GM23248 (cell line): ENCODE results near the gene LRRIQ1. TPM values are rescaled to one million over a fixed set of nuclear protein-coding genes. Genes with fewer than 3 reads are reported as not detected.
A peak's percentile ranks its signal among the peaks of the same experiment; 100 is the strongest.

Experiments
- DNase-seq: peaks from one replicate; pipeline ENCODE4 v3.0.0-alpha.2; 2015
- H2AFZ ChIP-seq: fragments of 200-600 bp; sonication (generic); 2 replicates; pipeline ENCODE4 v1.6.1; 2016; ENCODE audit warnings: antibody characterized with exemption
- H3F3A ChIP-seq: fragments of 200-600 bp; sonication (generic); 2 replicates; pipeline ENCODE4 v1.6.1; 2016; ENCODE audit warnings: mild to moderate bottlenecking, antibody characterized with exemption, mixed run types; ENCODE audit not compliant: insufficient read depth
- H3K27ac ChIP-seq: fragments of 200-600 bp; sonication (generic); 2 replicates; pipeline ENCODE4 v1.5.1; 2016; ENCODE audit warnings: mild to moderate bottlenecking
- H3K27me3 ChIP-seq: fragments of 200-600 bp; sonication (generic); replicated peaks from 2 replicates; pipeline ENCODE4 v1.6.1; 2016; ENCODE audit warnings: mild to moderate bottlenecking; ENCODE audit not compliant: insufficient read depth
- H3K36me3 ChIP-seq: fragments of 200-600 bp; sonication (generic); 2 replicates; pipeline ENCODE4 v1.6.1; 2016; ENCODE audit warnings: low read depth, mild to moderate bottlenecking
- H3K4me1 ChIP-seq: fragments of 200-600 bp; sonication (generic); 2 replicates; pipeline ENCODE4 v1.6.1; 2016; ENCODE audit warnings: mild to moderate bottlenecking; ENCODE audit not compliant: insufficient read depth
- H3K4me2 ChIP-seq: fragments of 200-600 bp; sonication (generic); one replicate; pipeline ENCODE4 v1.6.1; 2016; ENCODE audit warnings: mild to moderate bottlenecking; ENCODE audit not compliant: unreplicated experiment
- H3K4me3 ChIP-seq: fragments of 200-600 bp; sonication (generic); 2 replicates; pipeline ENCODE4 v1.5.1; 2016; ENCODE audit warnings: mild to moderate bottlenecking
- H3K79me2 ChIP-seq: fragments of 200-600 bp; sonication (generic); 2 replicates; pipeline ENCODE4 v1.6.1; 2016; ENCODE audit warnings: mild to moderate bottlenecking; ENCODE audit not compliant: insufficient read depth
- H3K9ac ChIP-seq: fragments of 200-600 bp; sonication (generic); 2 replicates; pipeline ENCODE4 v1.6.1; 2016; ENCODE audit warnings: mild to moderate bottlenecking
- H3K9me2 ChIP-seq: fragments of 200-600 bp; sonication (generic); 2 replicates; pipeline ENCODE4 v1.6.1; 2016; ENCODE audit warnings: mixed run types, mild to moderate bottlenecking, moderate library complexity; ENCODE audit not compliant: insufficient read depth
- H3K9me3 ChIP-seq: fragments of 200-600 bp; sonication (generic); one replicate; pipeline ENCODE4 v1.6.1; 2017; ENCODE audit warnings: low read depth
- H4K20me1 ChIP-seq: fragments of 200-600 bp; sonication (generic); 2 replicates; pipeline ENCODE4 v1.6.0; 2016; ENCODE audit not compliant: insufficient read depth
- EZH2 ChIP-seq: fragments of 200-600 bp; sonication (generic); IDR thresholded peaks from 2 replicates; pipeline ENCODE4 v1.6.1; 2018; ENCODE audit warnings: antibody characterized with exemption, mild to moderate bottlenecking; ENCODE audit not compliant: insufficient read depth, poor library complexity, severe bottlenecking
- EZH2phosphoT487 ChIP-seq: fragments of 200-600 bp; sonication (generic); IDR thresholded peaks from 2 replicates; pipeline ENCODE4 v1.6.1; 2018; ENCODE audit warnings: antibody characterized with exemption, moderate library complexity, mild to moderate bottlenecking, low read depth; ENCODE audit not compliant: insufficient read depth
- WGBS, 2 experiments: methylation state at CpG; one replicate each; pipeline ENCODE4 v1.1.6; 2015 to 2017; ENCODE audit warnings: low lambda C conversion rate in 2 of 2, low coverage in 1 of 2; ENCODE audit errors: missing lambda C conversion rate in 2 of 2; 5-methylcytosine and 5-hydroxymethylcytosine counted together
- in situ Hi-C: fragments of 300-500 bp; cut with MboI; formaldehyde crosslinking; loops from 2 replicates; pipeline ENCODE4 v1.15.0; 2020
- polyA plus RNA-seq: library from polyadenylated mRNA; unstranded; fragments of >200 nt; fragmentation: Nextera tagmentation; extraction: Ambion mirVana; gene quantifications from 2 replicates; pipeline ENCODE4 v1.2.1, GENCODE V29; 2016
- total RNA-seq: library from RNA; depleted of rRNA; stranded (reverse); fragments of >200 nt; shearing (Covaris generic); gene quantifications from 2 replicates; pipeline ENCODE4 v1.2.3, GENCODE V29; 2014

The LRRIQ1 gene
- total and polyA plus RNA-seq, 2 experiments from 2014 or later, result 0.11 to 0.88 TPM

- H3K79me2 ChIP-seq, result no peaks in the 10 kb centered on the region
- no peak overlapping the region for H3K9ac ChIP-seq
- 4% methylated on average over 4 of the region's 4 CpGs for WGBS, 2 experiments
- TF ChIP-seq EZH2phosphoT487 (no peak), EZH2 (no peak)
- no peaks in the 10 kb centered on the region for H3K9me3 ChIP-seq
- H3K27ac ChIP-seq, result no peak overlapping the region
- H3K4me2 ChIP-seq, result no peak overlapping the region
- no peak overlapping the region for H2AFZ ChIP-seq
- no peak overlapping the region for H3K4me3 ChIP-seq
- peak; percentile 55 for DNase-seq
- no peaks in the 10 kb centered on the region for H3F3A ChIP-seq
- no peaks in the 10 kb centered on the region for H3K9me2 ChIP-seq
- no peaks in the 10 kb centered on the region for H3K36me3 ChIP-seq
- H4K20me1 ChIP-seq, result no peaks in the 10 kb centered on the region
- no peaks in the 10 kb centered on the region for H3K4me1 ChIP-seq
- no peaks in the 10 kb centered on the region for H3K27me3 ChIP-seq
- in situ Hi-C loops, result no loop called here
Observed at GRCh38 chr12:85253853-85254252, 217.7 kb downstream of the LRRIQ1 start.

- DNase-seq, result no peak
- Histone ChIP-seq H3K4me1 (no peaks in the 10 kb centered on the region), H3K4me2 (no peak overlapping the region), H3K9me2 (no peaks in the 10 kb centered on the region), H3K36me3 (no peaks in the 10 kb centered on the region), H4K20me1 (no peaks in the 10 kb centered on the region), H3K27ac (no peak overlapping the region), H3K4me3 (no peak overlapping the region), H3K27me3 (no peaks in the 10 kb centered on the region), H3K79me2 (no peaks in the 10 kb centered on the region), H3K9me3 (no peaks in the 10 kb centered on the region), H2AFZ (no peak overlapping the region), H3K9ac (no peak overlapping the region), H3F3A (no peaks in the 10 kb centered on the region)
- in situ Hi-C loops, result no loop called here
- TF ChIP-seq EZH2phosphoT487 (no peak), EZH2 (no peak)
- WGBS, 2 experiments, result 92 to 96% methylated on average over 1 of the region's 1 CpG
Observed at GRCh38 chr12:85257671-85258070, 221.5 kb downstream of the LRRIQ1 start.

- 59 to 67% methylated on average over 2 of the region's 2 CpGs for WGBS, 2 experiments
- no peaks in the 10 kb centered on the region for H3K36me3 ChIP-seq
- DNase-seq, result no peak
- no peaks in the 10 kb centered on the region for H3K79me2 ChIP-seq
- H3K4me3 ChIP-seq, result no peak overlapping the region
- no peak overlapping the region for H3K9ac ChIP-seq
- H3F3A ChIP-seq, result no peaks in the 10 kb centered on the region
- no peak for TF ChIP-seq EZH2phosphoT487
- no peak overlapping the region for H3K27ac ChIP-seq
- H2AFZ ChIP-seq, result no peak overlapping the region
- no peak overlapping the region for H3K4me2 ChIP-seq
- H3K9me2 ChIP-seq, result no peaks in the 10 kb centered on the region
- no peaks in the 10 kb centered on the region for H3K9me3 ChIP-seq
- in situ Hi-C loops, result no loop called here
- H4K20me1 ChIP-seq, result no peaks in the 10 kb centered on the region
- no peaks in the 10 kb centered on the region for H3K4me1 ChIP-seq
- no peaks in the 10 kb centered on the region for H3K27me3 ChIP-seq
Observed at GRCh38 chr12:85260447-85260846, 224.3 kb downstream of the LRRIQ1 start.

GRCh38 chr12:85260896-85261295 is 224.7 kb downstream of the LRRIQ1 start:
- no peaks in the 10 kb centered on the region for H3K36me3 ChIP-seq
- WGBS, 2 experiments, result 43 to 51% methylated on average over 3 of the region's 3 CpGs
- no peaks in the 10 kb centered on the region for H3K27me3 ChIP-seq
- H3K79me2 ChIP-seq, result no peaks in the 10 kb centered on the region
- no peaks in the 10 kb centered on the region for H3K4me1 ChIP-seq
- H3K9me3 ChIP-seq, result no peaks in the 10 kb centered on the region
- TF ChIP-seq EZH2 (no peak), EZH2phosphoT487 (no peak)
- peak; percentile 6 for DNase-seq
- no peak overlapping the region for H3K4me3 ChIP-seq
- no peaks in the 10 kb centered on the region for H3F3A ChIP-seq
- no peak overlapping the region for H3K9ac ChIP-seq
- no peaks in the 10 kb centered on the region for H3K9me2 ChIP-seq
- H2AFZ ChIP-seq, result no peak overlapping the region
- no peak overlapping the region for H3K27ac ChIP-seq
- no peaks in the 10 kb centered on the region for H4K20me1 ChIP-seq
- H3K4me2 ChIP-seq, result no peak overlapping the region
- in situ Hi-C loops, result no loop called here

GRCh38 chr12:85266356-85266755 is 230.2 kb downstream of the LRRIQ1 start:
- H3K4me3 ChIP-seq, result no peak overlapping the region
- H3K36me3 ChIP-seq, result no peaks in the 10 kb centered on the region
- H4K20me1 ChIP-seq, result no peaks in the 10 kb centered on the region
- in situ Hi-C loops, result no loop called here
- no peaks in the 10 kb centered on the region for H3F3A ChIP-seq
- H3K27ac ChIP-seq, result no peak overlapping the region
- H3K9me3 ChIP-seq, result no peaks in the 10 kb centered on the region
- no peak overlapping the region for H3K9ac ChIP-seq
- no peaks in the 10 kb centered on the region for H3K79me2 ChIP-seq
- no peak overlapping the region for H2AFZ ChIP-seq
- 65 to 67% methylated on average over 4 of the region's 4 CpGs for WGBS, 2 experiments
- H3K4me1 ChIP-seq, result no peaks in the 10 kb centered on the region
- TF ChIP-seq EZH2 (no peak), EZH2phosphoT487 (no peak)
- no peaks in the 10 kb centered on the region for H3K9me2 ChIP-seq
- no peak for DNase-seq
- H3K27me3 ChIP-seq, result peaks cover 10% of the 10 kb centered on the region; the same call in 1 of the 2 replicates
- H3K4me2 ChIP-seq, result no peak overlapping the region
